Chondrocyte (in vitro differentiated cells): ENCODE results near the gene ARHGAP6. TPM values are rescaled to one million over a fixed set of nuclear protein-coding genes. Genes with fewer than 3 reads are reported as not detected.

ENCODE experiments used
- DNase-seq: peaks from one replicate; pipeline ENCODE4 v3.0.0; 2021; ENCODE audit warnings: mixed read lengths, low spot score
- H3K27ac Mint-ChIP-seq: one replicate; pipeline ENCODE4 v1.8.0; 2021; ENCODE audit warnings: mild to moderate bottlenecking, moderate library complexity, mixed read lengths; ENCODE audit not compliant: unreplicated experiment
- H3K27me3 Mint-ChIP-seq: 2 replicates; pipeline ENCODE4 v1.8.0; 2021; ENCODE audit warnings: low read depth, mixed read lengths
- H3K36me3 Mint-ChIP-seq: 2 replicates; pipeline ENCODE4 v1.8.0; 2021; ENCODE audit warnings: low read depth, mixed read lengths
- H3K4me1 Mint-ChIP-seq: 2 replicates; pipeline ENCODE4 v1.8.0; 2021; ENCODE audit warnings: low read depth, mild to moderate bottlenecking, mixed read lengths
- H3K4me3 Mint-ChIP-seq: one replicate; pipeline ENCODE4 v1.8.0; 2021; ENCODE audit warnings: mild to moderate bottlenecking, moderate library complexity, mixed read lengths; ENCODE audit not compliant: unreplicated experiment
- H3K9me3 Mint-ChIP-seq: 2 replicates; pipeline ENCODE4 v1.8.0; 2021; ENCODE audit warnings: low read depth, mixed read lengths
- CTCF ChIP-seq: fragments of 200-600 bp; sonication (generic); IDR thresholded peaks from 2 replicates; pipeline ENCODE4 v1.5.0; 2021; ENCODE audit warnings: antibody characterized with exemption, mild to moderate bottlenecking, moderate library complexity
- total RNA-seq: library from RNA; stranded (reverse); gene quantifications from 3 replicates; pipeline ENCODE4 v1.2.1, GENCODE V29; 2021

ARHGAP6 gene
- total RNA-seq, 1 donor from 2014 or later: 1.5 TPM

GRCh38 chrX:11319806-11320520, 345.8 kb downstream of the ARHGAP6 start:
- no peaks in the 10 kb centered on the region for H3K4me1 Mint-ChIP-seq
- H3K36me3 Mint-ChIP-seq: no peaks in the 10 kb centered on the region
- H3K9me3 Mint-ChIP-seq: peaks cover 13% of the 10 kb centered on the region
- no peak for DNase-seq
- no peak overlapping the region for H3K4me3 Mint-ChIP-seq
- no peak for TF ChIP-seq CTCF
- no peak overlapping the region for H3K27ac Mint-ChIP-seq
- H3K27me3 Mint-ChIP-seq: no peaks in the 10 kb centered on the region

- no peaks in the 10 kb centered on the region for H3K27me3 Mint-ChIP-seq
- peak overlapping the region; percentile 18 for H3K27ac Mint-ChIP-seq
- H3K4me1 Mint-ChIP-seq: peaks cover 6% of the 10 kb centered on the region
- peaks cover 11% of the 10 kb centered on the region for H3K9me3 Mint-ChIP-seq
- H3K4me3 Mint-ChIP-seq: no peak overlapping the region
- DNase-seq: no peak
- no peaks in the 10 kb centered on the region for H3K36me3 Mint-ChIP-seq
- TF ChIP-seq CTCF: no peak
These were observed 354.0 kb downstream of the ARHGAP6 start for GRCh38 chrX:11311706-11312105.

- peaks cover 8% of the 10 kb centered on the region for H3K9me3 Mint-ChIP-seq
- DNase-seq: no peak
These were observed 356.5 kb downstream of the ARHGAP6 start for GRCh38 chrX:11309220-11309619.

GRCh38 chrX:11305641-11306040, 360.1 kb downstream of the ARHGAP6 start:
- Mint-ChIP-seq H3K9me3 (peaks cover 7% of the 10 kb centered on the region), H3K36me3 (no peaks in the 10 kb centered on the region), H3K4me1 (peaks cover 6% of the 10 kb centered on the region), H3K27me3 (no peaks in the 10 kb centered on the region), H3K4me3 (no peak overlapping the region), H3K27ac (no peak overlapping the region)
- DNase-seq: no peak
- TF ChIP-seq CTCF: no peak

More at GRCh38 chrX:11309220-11309619, 356.5 kb downstream of the ARHGAP6 start:
- Mint-ChIP-seq H3K27ac (no peak overlapping the region), H3K36me3 (no peaks in the 10 kb centered on the region), H3K4me3 (no peak overlapping the region), H3K4me1 (peaks cover 6% of the 10 kb centered on the region), H3K27me3 (no peaks in the 10 kb centered on the region)
- TF ChIP-seq CTCF: no peak

GRCh38 chrX:11304829-11305228, 360.9 kb downstream of the ARHGAP6 start:
- Mint-ChIP-seq H3K4me3 (no peak overlapping the region), H3K36me3 (no peaks in the 10 kb centered on the region), H3K27me3 (no peaks in the 10 kb centered on the region), H3K4me1 (peaks cover 6% of the 10 kb centered on the region), H3K27ac (no peak overlapping the region), H3K9me3 (peaks cover 6% of the 10 kb centered on the region)
- DNase-seq: no peak
- no peak for TF ChIP-seq CTCF
